ENCODE results near the gene MEIKIN. TPM values are rescaled to one million over a fixed set of nuclear protein-coding genes. Genes with fewer than 3 reads are reported as not detected.

MEIKIN gene
- total and polyA plus RNA-seq, 2 donors (not counting 3 experiments of a cell fraction or from before 2014, with no cell fraction given), result not detected

DNA sequence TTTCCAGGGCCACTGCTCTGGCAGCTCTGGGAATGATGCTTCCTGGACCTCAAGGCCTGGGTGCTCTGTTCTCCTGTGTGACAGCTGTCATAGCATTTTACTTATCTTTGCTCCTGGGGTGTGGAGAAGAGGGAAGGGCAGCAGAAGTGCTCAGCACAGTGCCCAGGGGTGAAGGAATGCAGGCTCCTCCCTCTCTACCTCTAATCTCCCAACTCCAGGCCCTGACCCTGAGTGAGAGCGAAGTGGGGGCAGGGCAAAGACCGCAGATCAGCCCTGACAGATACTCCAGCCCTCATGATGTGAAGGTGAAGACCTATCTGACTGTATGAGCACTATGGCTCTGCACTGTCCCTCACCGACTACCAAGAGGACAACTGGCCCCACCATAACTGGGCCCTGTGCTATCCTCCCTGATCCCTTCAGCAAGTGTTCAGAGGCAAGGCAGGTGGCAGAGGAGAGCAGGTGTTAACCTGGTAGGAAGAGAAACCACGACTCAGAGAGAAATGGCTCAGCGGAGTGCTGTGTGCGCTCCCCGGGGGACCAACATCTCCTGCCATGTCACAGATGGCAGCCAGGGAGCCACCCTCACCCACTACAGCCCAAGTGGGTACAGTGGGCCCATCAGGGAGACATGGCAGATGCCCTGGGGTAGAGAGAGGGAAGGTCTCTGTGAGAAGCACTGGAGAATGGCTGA is 49.2 kb upstream of the MEIKIN start:
- intact Hi-C loops (cut with micrococcal nuclease), result loop anchor here (5.0 kb wide), 1 partner anchor 197 kb away; the partner anchor contains the start of gene FNIP1
- H3K27me3 ChIP-seq (ENCODE audit: control insufficient read depth in 2 of 2, insufficient read depth in 2 of 2, low read length in 2 of 2), result no peaks in the 10 kb centered on the region
- ChIA-PET POLR2A (no interaction called here), CTCF (no interaction called here)
- DNase-seq (ENCODE audit: low read depth, low spot score) (no peak), FAIRE-seq (no peak)
- TF ChIP-seq POLR2A (IDR thresholded peaks at IDR 0.05; ENCODE audit: low read depth, low read length) (no peak), MYC (IDR thresholded peaks at IDR 0.05; ENCODE audit: low read depth, low read length) (no peak), JUN (IDR thresholded peaks at IDR 0.05; ENCODE audit: borderline replicate concordance, insufficient read depth, insufficient read length, low read depth) (no peak), FOS (IDR thresholded peaks at IDR 0.05; ENCODE audit: borderline replicate concordance, insufficient read depth, low read length) (no peak), EZH2 (IDR thresholded peaks at IDR 0.05; ENCODE audit: borderline replicate concordance, low read depth, low read length, severe bottlenecking) (no peak), POLR2AphosphoS5 (IDR thresholded peaks at IDR 0.05; ENCODE audit: insufficient read depth, low read depth, low read length) (no peak)
- TF ChIP-seq, protein P1, sequence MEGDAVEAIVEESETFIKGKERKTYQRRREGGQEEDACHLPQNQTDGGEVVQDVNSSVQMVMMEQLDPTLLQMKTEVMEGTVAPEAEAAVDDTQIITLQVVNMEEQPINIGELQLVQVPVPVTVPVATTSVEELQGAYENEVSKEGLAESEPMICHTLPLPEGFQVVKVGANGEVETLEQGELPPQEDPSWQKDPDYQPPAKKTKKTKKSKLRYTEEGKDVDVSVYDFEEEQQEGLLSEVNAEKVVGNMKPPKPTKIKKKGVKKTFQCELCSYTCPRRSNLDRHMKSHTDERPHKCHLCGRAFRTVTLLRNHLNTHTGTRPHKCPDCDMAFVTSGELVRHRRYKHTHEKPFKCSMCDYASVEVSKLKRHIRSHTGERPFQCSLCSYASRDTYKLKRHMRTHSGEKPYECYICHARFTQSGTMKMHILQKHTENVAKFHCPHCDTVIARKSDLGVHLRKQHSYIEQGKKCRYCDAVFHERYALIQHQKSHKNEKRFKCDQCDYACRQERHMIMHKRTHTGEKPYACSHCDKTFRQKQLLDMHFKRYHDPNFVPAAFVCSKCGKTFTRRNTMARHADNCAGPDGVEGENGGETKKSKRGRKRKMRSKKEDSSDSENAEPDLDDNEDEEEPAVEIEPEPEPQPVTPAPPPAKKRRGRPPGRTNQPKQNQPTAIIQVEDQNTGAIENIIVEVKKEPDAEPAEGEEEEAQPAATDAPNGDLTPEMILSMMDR (IDR thresholded peaks at IDR 0.05; ENCODE audit: extremely low read depth in 1 of 2, insufficient read depth in 1 of 2, low read depth in 1 of 2, low read length in 2 of 2), result no peak
- H4K20me1 ChIP-seq (replicated peaks; ENCODE audit: control insufficient read depth, extremely low read depth, insufficient read depth, low read length), result no peaks in the 10 kb centered on the region
- H3K4me2 ChIP-seq (ENCODE audit: insufficient read depth, low read length), result no peak overlapping the region
- dilution Hi-C loops (cut with MboI; ENCODE audit: extremely low pct_ligation_motif_present, low sequenced_read_pairs), result no loop called here
- BruUV-seq (replicated peaks), result no TSS peak
- no peaks in the 10 kb centered on the region for H3K36me3 ChIP-seq (ENCODE audit: control insufficient read depth in 2 of 2, extremely low read depth in 1 of 2, insufficient read depth in 2 of 2, low read length in 2 of 2)
- H3K27ac ChIP-seq (ENCODE audit: insufficient read depth, low read depth, low read length), result no peak overlapping the region
- H3K4me1 ChIP-seq (ENCODE audit: control insufficient read depth, extremely low read depth, insufficient read depth, low read length), result peaks cover 17% of the 10 kb centered on the region
- no peak overlapping the region for H2AFZ ChIP-seq (ENCODE audit: low read depth, low read length)
- H3K4me3 ChIP-seq (replicated peaks in 1 of 3; ENCODE audit: insufficient read depth in 1 of 3, low read depth in 1 of 3, low read length in 3 of 3), result no peak overlapping the region
- no peaks in the 10 kb centered on the region for H3K9me3 ChIP-seq (replicated peaks; ENCODE audit: control insufficient read depth, insufficient read depth, low read length)
- H3K9me1 ChIP-seq (replicated peaks; ENCODE audit: control insufficient read depth, extremely low read depth, insufficient read depth, low read length), result no peaks in the 10 kb centered on the region
- H3K9ac ChIP-seq (replicated peaks; ENCODE audit: extremely low read depth, insufficient read depth, low read length), result no peak overlapping the region
- H3K79me2 ChIP-seq (ENCODE audit: control insufficient read depth, insufficient read depth, low read length), result no peaks in the 10 kb centered on the region

Data from endothelial cell of umbilical vein (primary cell).